NCI-H82 treated with DMSO at 0.1 percent for 48 hours (cell line): ENCODE data around the gene MED26.
A peak's percentile ranks its signal among the peaks of the same experiment; 100 is the strongest.

Source experiments
- DNase-seq: peaks from one replicate; lab custom pipeline; 2025; ENCODE audit not compliant: unreplicated experiment; lab: John Stamatoyannopoulos, UW

Gene MED26

GRCh38 chr19:16650821-16651220 lies 22.8 kb upstream of the MED26 start:
- DNase-seq = no peak

- DNase-seq = no peak
Observed at GRCh38 chr19:16649734-16650133, 21.7 kb upstream of the MED26 start.

- DNase-seq = no peak
Observed at GRCh38 chr19:16645140-16645539, 17.1 kb upstream of the MED26 start.

GRCh38 chr19:16641695-16642094 lies 13.7 kb upstream of the MED26 start:
- DNase-seq = no peak

GRCh38 chr19:16640951-16641350 lies 12.9 kb upstream of the MED26 start:
- no peak for DNase-seq

GRCh38 chr19:16638666-16639065 lies 10.7 kb upstream of the MED26 start:
- no peak for DNase-seq

GRCh38 chr19:16637535-16637934 lies 9.5 kb upstream of the MED26 start:
- DNase-seq = no peak

GRCh38 chr19:16631465-16631864 lies 3.5 kb upstream of the MED26 start:
- no peak for DNase-seq

GRCh38 chr19:16628984-16629691 lies 1.1 kb upstream of the MED26 start:
- DNase-seq = peak; percentile 37

GRCh38 chr19:16627928-16628182 lies 149 bp downstream of the MED26 start:
- DNase-seq = no peak

- DNase-seq = no peak
Observed at GRCh38 chr19:16627193-16627927, 644 bp downstream of the MED26 start.

GRCh38 chr19:16626796-16627192 lies 1.2 kb downstream of the MED26 start:
- DNase-seq = no peak

GRCh38 chr19:16625163-16625958 lies 2.6 kb downstream of the MED26 start:
- no peak for DNase-seq

GRCh38 chr19:16624236-16624635 lies 3.8 kb downstream of the MED26 start:
- no peak for DNase-seq

GRCh38 chr19:16623576-16623975 lies 4.4 kb downstream of the MED26 start:
- DNase-seq = no peak

- no peak for DNase-seq
Observed at GRCh38 chr19:16623066-16623465, 4.9 kb downstream of the MED26 start.

GRCh38 chr19:16621165-16621800 lies 6.7 kb downstream of the MED26 start:
- no peak for DNase-seq

GRCh38 chr19:16620584-16620983 lies 7.4 kb downstream of the MED26 start:
- no peak for DNase-seq

GRCh38 chr19:16620018-16620417 lies 8.0 kb downstream of the MED26 start:
- DNase-seq = no peak

GRCh38 chr19:16619457-16619856 lies 8.5 kb downstream of the MED26 start:
- no peak for DNase-seq

- no peak for DNase-seq
Observed at GRCh38 chr19:16618248-16618647, 9.8 kb downstream of the MED26 start.

- no peak for DNase-seq
Observed at GRCh38 chr19:16615808-16616207, 12.2 kb downstream of the MED26 start.
